Head of caudate nucleus (tissue), 42 donors: ENCODE results near the gene WDR59.

Experiments
- DNase-seq, 42 donors: peaks; one replicate each; pipeline versions ENCODE4 v3.0.0 to v3.0.0-alpha.2; 2020 to 2021; ENCODE audit warnings: mixed read lengths in 7 of 42
- intact Hi-C: fragments of 100-400 bp; cut with DNase I; formaldehyde crosslinking; loops from one replicate; pipeline ENCODE4 v1.15.0; 2022

Gene WDR59

GRCh38 chr16:74837056-74837455, 147.9 kb downstream of the WDR59 start:
- DNase-seq = no peak
- intact Hi-C loops = no loop called here

GRCh38 chr16:74836111-74836671, 148.7 kb downstream of the WDR59 start:
- no peak for DNase-seq
- intact Hi-C loops = no loop called here

DNA sequence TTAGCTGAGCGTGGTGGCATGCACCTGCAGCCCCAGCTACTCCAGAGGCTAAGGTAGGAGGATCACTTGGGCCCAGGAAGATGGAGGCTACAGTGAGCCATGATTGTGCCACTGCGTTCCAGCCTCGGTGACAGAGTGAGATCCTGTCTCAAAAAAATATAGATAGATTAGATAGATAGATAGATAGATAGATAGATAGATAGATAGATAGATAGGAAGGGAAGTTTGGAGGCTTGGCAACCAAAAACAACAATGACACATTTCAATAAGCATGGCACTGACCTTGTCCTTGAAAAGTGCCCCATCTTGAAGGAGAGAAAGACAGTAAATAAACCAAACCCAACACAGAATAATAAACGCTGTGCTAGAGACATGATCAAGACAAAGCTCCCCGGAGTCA, 152.7 kb downstream of the WDR59 start:
- DNase-seq = no peak
- intact Hi-C loops = no loop called here

GRCh38 chr16:74831467-74831866, 153.5 kb downstream of the WDR59 start:
- intact Hi-C loops = no loop called here
- peak in 1 of 42 donors; percentile 24 for DNase-seq

DNA sequence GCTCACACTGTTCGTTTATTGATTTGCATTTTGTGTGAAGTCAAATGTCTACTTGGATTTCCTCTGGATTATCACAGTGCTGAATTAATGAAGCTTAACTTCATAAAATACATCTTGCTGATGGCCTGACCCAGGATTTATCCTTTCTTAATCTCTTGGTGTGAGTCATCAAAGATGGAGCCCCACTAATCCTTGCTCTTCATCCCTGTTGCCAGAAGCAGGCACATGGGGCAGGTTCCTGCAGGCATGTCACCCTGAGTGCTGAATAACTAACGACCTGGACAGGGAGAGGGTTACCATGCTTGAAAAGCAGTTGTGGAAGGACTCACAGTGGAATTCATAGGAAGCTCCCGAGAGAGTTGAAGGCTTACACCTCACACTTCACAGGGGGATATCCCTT, 154.3 kb downstream of the WDR59 start:
- intact Hi-C loops = no loop called here

DNA sequence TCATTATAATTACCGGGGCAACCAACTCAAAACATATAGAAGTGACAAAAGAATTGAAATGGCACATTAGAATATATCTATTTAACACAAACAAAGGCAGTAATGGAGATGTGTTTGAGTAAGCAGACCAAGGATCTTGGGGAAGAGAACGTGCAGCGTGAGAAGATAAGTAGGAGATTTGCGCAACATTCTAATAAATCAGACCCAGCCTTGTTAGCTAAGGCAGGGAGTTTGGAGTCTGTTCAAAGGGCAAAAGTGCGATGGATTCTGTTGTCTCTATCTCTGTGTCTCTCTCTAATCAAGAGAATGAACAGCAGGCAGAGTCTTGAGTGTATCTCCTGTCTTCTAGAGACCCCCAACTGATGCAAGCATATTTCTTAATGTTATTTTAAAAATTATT, 155.3 kb downstream of the WDR59 start:
- intact Hi-C loops = no loop called here
- no peak for DNase-seq

More for the DNA sequence above, 154.3 kb downstream of the WDR59 start:
- DNase-seq = peak in 1 of 42 donors; percentile 15

DNA sequence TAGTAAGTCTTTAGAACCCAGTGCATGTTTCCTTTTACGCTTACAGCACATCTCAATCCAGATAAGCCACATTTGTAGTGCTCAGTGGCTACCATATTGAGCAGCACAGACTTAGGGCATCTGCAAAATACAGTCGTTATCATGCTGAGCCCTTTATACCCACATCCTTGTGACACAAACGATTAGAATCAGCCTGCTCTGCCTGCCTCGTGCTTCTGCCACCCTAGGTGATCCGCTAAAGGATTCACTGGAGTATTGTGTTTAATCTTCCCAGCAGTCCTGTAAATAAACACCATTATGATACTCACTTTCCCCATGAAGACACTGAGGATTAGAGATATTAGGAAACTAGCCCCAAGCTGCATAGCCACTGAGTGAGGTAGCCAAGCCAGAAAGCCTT, 159.0 kb downstream of the WDR59 start:
- DNase-seq = no peak
- intact Hi-C loops = no loop called here

DNA sequence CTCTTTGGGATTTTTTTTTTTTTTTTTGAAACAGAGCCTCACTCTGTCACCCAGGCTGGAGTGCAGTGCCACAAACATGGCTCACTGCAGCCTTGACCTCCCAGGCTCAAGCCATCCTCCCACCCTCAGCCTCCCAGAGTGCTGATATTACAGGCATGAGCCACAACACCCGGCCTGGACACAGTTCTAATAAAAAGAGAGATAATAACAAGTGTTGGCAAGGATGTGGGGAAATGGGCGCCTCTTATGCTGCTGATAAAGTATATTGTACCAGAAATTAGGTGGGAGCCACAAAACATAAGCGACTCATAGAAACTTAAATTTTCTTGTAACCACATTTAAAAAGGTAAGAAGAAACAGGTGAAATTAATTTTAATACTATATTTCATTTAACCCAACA, 159.9 kb downstream of the WDR59 start:
- DNase-seq = no peak
- intact Hi-C loops = no loop called here
